Measurements from ENCODE around the gene KRTAP10-9. TPM values are rescaled to one million over a fixed set of nuclear protein-coding genes. Genes with fewer than 3 reads are reported as not detected.

KRTAP10-9 gene
- total and polyA plus RNA-seq, 11 donors = not detected

GRCh38 chr21:44601596-44602462, 25.1 kb upstream of the KRTAP10-9 start:
- Histone ChIP-seq H3K4me1 (no peaks in the 10 kb centered on the region), H3K36me3 (no peaks in the 10 kb centered on the region), H3K9me3 (peaks cover 0 to 10% (median 0%) of the 10 kb centered on the region in 12 donors), H3K4me3 (no peak overlapping the region), H3K27ac (no peak overlapping the region), H3K27me3 (peaks cover 0 to 24% (median 0%) of the 10 kb centered on the region in 9 donors)
- ATAC-seq = no peak
- WGBS, 4 donors = 77 to 85% (median 80%) methylated on average over 19 to 23 of the region's 23 CpGs
- TF ChIP-seq CTCF (IDR thresholded peaks at IDR 0.05) (no peak), POLR2A (IDR thresholded peaks at IDR 0.05) (no peak)
- intact Hi-C loops (cut with DNase I) = no loop called here
- no peak for DNase-seq

GRCh38 chr21:44602463-44602850, 24.4 kb upstream of the KRTAP10-9 start:
- Histone ChIP-seq H3K36me3 (no peaks in the 10 kb centered on the region), H3K9me3 (peaks cover 0 to 10% (median 0%) of the 10 kb centered on the region in 12 donors), H3K4me3 (no peak overlapping the region), H3K27ac (no peak overlapping the region), H3K4me1 (no peaks in the 10 kb centered on the region), H3K27me3 (peaks cover 0 to 22% (median 0%) of the 10 kb centered on the region in 9 donors)
- no peak for DNase-seq
- intact Hi-C loops (cut with DNase I) = no loop called here
- TF ChIP-seq CTCF (IDR thresholded peaks at IDR 0.05) = no peak
- TF ChIP-seq POLR2A (IDR thresholded peaks at IDR 0.05) = no peak
- WGBS, 4 donors = 78 to 86% (median 81%) methylated on average over 13 to 21 of the region's 21 CpGs
- no peak for ATAC-seq

GRCh38 chr21:44603109-44603875, 23.6 kb upstream of the KRTAP10-9 start:
- H3K27ac ChIP-seq = no peak overlapping the region
- no peak for TF ChIP-seq CTCF (IDR thresholded peaks at IDR 0.05)
- no peak for TF ChIP-seq POLR2A (IDR thresholded peaks at IDR 0.05)
- WGBS, 4 donors = 45 to 58% (median 54%) methylated on average over 12 to 17 of the region's 17 CpGs
- no peaks in the 10 kb centered on the region for H3K36me3 ChIP-seq
- H3K27me3 ChIP-seq = peaks cover 0 to 22% (median 0%) of the 10 kb centered on the region in 9 donors
- H3K4me3 ChIP-seq = no peak overlapping the region
- intact Hi-C loops (cut with DNase I) = no loop called here
- ATAC-seq (no peak), DNase-seq (no peak)
- no peaks in the 10 kb centered on the region for H3K4me1 ChIP-seq
- H3K9me3 ChIP-seq = peaks cover 0 to 14% (median 0%) of the 10 kb centered on the region in 12 donors

GRCh38 chr21:44603911-44604310, 23.0 kb upstream of the KRTAP10-9 start:
- H3K27ac ChIP-seq = no peak overlapping the region
- intact Hi-C loops (cut with DNase I) = no loop called here
- 81 to 88% (median 83%) methylated on average over 8 of the region's 8 CpGs for WGBS, 4 donors

More at GRCh38 chr21:44603911-44604310, 23.0 kb upstream of the KRTAP10-9 start:
- H3K27me3 ChIP-seq = peaks cover 0 to 19% (median 0%) of the 10 kb centered on the region in 9 donors
- H3K4me3 ChIP-seq = no peak overlapping the region
- H3K9me3 ChIP-seq = peaks cover 0 to 10% (median 0%) of the 10 kb centered on the region in 12 donors
- no peaks in the 10 kb centered on the region for H3K36me3 ChIP-seq
- H3K4me1 ChIP-seq = no peaks in the 10 kb centered on the region
- TF ChIP-seq POLR2A (IDR thresholded peaks at IDR 0.05) (no peak), CTCF (IDR thresholded peaks at IDR 0.05) (no peak)
- no peak for DNase-seq
- ATAC-seq = no peak

Data from heart left ventricle (tissue), 16 donors.